Activated CD4-positive, CD25-positive, alpha-beta regulatory T cell (primary cell): ENCODE measurements around the gene TP53BP2.

Source experiments
- DNase-seq, 4 experiments: peaks; one replicate each; lab custom pipeline; 2025; lab: John Stamatoyannopoulos, UW

Gene TP53BP2

DNA sequence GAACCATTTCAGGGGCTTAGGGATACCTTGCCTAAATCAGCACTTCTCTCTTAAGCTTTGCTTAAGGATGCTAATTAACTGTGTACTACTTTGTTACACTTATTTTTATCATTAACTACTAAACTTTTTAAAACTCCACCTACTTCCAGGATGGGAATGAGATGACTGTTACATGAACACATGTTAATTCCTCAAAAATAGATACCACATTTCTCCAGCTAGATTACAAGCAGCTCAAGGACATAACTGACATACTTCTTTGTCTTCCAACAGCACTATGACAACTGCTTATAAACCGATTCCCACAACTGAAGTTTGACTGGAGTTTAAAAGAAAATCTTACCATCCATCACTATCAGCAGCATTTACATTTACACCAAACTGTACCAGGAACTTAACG is 53.7 kb downstream of the TP53BP2 start:
- DNase-seq: no peak

- no peak for DNase-seq
These were observed 56.9 kb downstream of the TP53BP2 start for GRCh38 chr1:223788746-223789415.

GRCh38 chr1:223785808-223786207 is 59.9 kb downstream of the TP53BP2 start:
- no peak for DNase-seq

GRCh38 chr1:223784541-223784940 is 61.2 kb downstream of the TP53BP2 start:
- DNase-seq: no peak

DNA sequence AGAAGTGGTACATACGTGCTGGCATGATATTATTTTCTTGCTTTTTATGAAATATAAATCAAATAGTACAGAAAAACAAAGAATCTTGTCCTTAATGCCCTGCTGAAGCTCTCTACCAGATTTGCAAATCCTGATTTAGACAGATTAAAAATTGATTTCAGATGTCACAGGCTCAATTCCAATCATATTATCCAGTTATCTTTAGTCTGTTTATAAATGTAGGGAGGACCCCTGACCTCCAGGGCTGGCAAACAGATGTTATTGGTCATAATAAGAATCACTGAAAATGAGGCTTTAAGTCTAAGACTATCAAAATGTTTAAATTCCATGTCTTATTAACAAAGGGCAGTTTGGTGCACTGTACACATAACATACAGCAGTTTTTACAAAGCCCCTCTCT is 62.1 kb downstream of the TP53BP2 start:
- no peak for DNase-seq

GRCh38 chr1:223780949-223781348 is 64.8 kb downstream of the TP53BP2 start:
- no peak for DNase-seq

DNA sequence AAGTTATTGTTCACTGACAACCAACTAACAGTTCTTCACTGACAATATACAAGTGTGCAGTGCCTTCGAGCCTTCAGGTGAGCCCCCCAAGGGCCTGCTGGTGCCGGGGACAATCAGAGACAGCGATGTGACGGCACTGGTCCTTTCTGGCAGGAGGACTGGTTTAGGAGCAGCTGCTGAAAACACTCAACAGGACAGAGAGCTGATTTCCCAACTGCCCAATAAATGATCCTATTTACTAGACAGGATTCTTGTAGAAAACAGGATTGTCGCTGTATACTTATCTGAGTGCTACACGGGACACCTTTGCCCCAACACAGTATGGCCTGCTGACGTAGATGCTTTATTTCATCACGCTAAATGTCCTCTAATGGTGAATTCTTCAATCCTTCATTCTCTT is 65.4 kb downstream of the TP53BP2 start:
- DNase-seq: no peak

GRCh38 chr1:223776826-223777454 is 68.8 kb downstream of the TP53BP2 start:
- no peak for DNase-seq

DNA sequence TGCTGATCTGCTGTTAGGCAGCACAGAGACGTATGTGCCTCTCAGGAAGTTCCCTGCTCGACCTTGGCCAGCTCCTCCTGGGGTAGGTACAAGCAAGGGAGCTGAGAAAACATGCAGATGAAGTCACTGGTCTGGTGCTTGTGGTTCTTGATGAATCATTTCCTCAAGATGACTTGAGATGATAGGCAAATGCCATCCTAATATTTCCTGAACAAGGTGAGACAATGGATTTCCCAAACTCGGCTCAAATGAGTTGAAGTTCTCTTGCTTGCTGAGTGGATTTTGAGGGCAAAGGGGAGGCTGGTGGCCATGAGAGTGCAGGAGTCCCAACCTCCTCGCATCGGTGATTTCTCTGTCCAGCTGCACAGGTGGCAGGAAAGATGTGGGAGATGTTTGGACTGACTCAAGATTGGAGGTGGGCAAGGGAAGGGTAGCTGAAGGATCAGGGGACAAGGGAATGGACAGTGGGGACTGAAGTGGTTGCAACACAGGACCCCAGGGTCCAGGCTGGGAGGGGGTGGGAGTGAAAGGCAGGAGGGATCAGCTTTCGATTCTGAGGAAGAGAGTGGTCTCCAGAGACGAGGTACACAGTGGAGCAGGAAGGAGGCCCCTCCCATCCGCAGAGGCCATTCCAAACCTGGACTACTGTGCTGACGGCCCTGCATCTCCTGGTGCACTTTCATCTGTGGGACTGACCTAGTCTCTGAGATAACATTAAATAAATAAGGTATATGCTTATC is 69.5 kb downstream of the TP53BP2 start:
- no peak for DNase-seq

DNA sequence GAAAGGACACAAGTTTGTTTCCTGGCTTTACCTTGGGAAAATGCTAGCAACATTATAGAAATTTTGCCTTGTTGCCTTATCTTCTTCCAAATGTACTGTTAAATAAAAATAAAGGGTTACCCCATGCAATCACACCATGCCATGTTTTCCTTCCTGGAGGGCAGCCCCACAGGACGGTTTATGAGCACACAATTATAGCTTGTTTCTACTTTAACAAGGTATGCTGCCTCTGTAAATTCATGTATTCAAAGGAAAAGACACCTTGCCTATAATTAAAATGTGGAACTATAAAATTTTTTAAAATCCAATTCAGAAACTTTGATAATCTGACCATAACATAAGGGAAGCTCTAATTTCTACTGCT is 70.1 kb downstream of the TP53BP2 start:
- DNase-seq: no peak

GRCh38 chr1:223775054-223775453 is 70.7 kb downstream of the TP53BP2 start:
- no peak for DNase-seq

DNA sequence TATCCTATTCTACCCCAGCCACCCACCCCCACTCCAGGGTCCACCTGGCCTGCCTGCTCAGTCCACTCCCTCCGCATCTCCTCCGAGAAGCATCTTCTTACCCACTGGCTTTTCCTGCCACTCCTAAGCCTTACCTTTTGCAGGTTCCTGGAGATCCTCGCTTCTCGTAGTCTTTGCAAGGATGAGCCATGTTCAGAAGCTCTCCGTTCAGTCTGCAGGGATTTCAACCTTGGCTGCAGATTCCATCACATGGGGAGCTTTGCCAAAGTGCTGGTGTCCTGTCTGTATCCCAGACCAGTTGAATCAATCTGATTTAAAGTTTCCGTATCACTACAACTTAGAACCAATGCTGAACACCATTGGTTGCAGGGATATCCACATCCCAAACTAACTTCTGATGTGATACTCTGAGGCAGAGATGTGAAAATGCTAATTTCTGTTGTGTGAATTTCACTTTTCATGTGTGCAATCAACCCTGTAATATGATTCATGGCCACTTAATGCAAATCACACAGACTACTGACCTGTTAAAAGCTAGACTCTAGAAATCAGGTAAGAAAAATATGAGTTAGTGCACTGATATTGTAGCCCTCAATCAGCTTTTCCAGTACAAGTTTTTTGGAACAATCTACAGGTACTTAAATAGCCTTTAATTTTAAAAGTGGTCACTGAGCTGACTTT is 71.5 kb downstream of the TP53BP2 start:
- DNase-seq: no peak

- DNase-seq: no peak
These were observed 73.0 kb downstream of the TP53BP2 start for GRCh38 chr1:223772771-223773160.

- DNase-seq: no peak
These were observed 73.7 kb downstream of the TP53BP2 start for GRCh38 chr1:223771814-223772770.

GRCh38 chr1:223771469-223771813 is 74.3 kb downstream of the TP53BP2 start:
- no peak for DNase-seq

GRCh38 chr1:223770621-223771315 is 75.0 kb downstream of the TP53BP2 start:
- no peak for DNase-seq

- DNase-seq: no peak
These were observed 79.9 kb downstream of the TP53BP2 start for GRCh38 chr1:223765719-223766340.

GRCh38 chr1:223765036-223765718 is 80.6 kb downstream of the TP53BP2 start:
- no peak for DNase-seq

GRCh38 chr1:223763881-223764280 is 81.9 kb downstream of the TP53BP2 start:
- DNase-seq: no peak

- DNase-seq: no peak
These were observed 82.5 kb downstream of the TP53BP2 start for GRCh38 chr1:223763251-223763650.
